GM12875 (cell line): ENCODE results near the gene GLIS1.

Experiments used
- H3K4me3 ChIP-seq: one replicate; pipeline ENCODE4 v1.5.1; 2011; ENCODE audit warnings: low read depth, low read length, control low read depth
- TF ChIP-seq, protein P1 (sequence below): IDR thresholded peaks from 2 replicates; pipeline ENCODE4 v1.5.1; 2011; ENCODE audit warnings: low read depth, mild to moderate bottlenecking, control low read depth, inconsistent platforms, low read length, moderate library complexity, borderline replicate concordance; ENCODE audit not compliant: insufficient read depth

The GLIS1 gene

DNA sequence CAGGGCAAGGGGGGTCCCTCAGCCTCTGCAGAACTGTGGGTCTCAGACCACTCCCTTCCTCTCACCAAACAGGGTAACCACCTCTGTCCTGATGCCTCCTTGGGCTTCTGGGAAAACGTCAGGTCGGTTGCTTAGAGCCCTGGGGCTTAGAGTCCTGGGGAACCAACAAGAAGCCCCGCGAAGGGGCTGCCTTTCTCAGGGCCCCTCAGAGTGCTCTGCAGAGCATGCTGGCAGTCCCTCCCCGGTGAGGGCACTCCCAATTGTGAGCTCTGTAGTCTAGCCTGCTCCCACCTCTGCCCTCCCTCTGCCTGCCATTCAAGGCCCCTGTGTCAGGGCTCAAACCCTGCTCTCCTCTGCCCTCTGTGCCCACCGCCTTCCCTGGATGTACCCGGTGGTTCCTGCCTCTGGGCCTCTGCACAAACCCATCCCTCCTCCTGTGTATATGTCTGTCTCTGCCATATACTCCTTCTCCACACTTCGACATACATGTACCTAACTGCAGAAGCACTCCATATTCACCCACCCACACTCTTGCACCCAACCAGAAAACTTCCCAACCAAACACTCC, 187.5 kb downstream of the GLIS1 start:
- TF ChIP-seq, protein P1, sequence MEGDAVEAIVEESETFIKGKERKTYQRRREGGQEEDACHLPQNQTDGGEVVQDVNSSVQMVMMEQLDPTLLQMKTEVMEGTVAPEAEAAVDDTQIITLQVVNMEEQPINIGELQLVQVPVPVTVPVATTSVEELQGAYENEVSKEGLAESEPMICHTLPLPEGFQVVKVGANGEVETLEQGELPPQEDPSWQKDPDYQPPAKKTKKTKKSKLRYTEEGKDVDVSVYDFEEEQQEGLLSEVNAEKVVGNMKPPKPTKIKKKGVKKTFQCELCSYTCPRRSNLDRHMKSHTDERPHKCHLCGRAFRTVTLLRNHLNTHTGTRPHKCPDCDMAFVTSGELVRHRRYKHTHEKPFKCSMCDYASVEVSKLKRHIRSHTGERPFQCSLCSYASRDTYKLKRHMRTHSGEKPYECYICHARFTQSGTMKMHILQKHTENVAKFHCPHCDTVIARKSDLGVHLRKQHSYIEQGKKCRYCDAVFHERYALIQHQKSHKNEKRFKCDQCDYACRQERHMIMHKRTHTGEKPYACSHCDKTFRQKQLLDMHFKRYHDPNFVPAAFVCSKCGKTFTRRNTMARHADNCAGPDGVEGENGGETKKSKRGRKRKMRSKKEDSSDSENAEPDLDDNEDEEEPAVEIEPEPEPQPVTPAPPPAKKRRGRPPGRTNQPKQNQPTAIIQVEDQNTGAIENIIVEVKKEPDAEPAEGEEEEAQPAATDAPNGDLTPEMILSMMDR, result no peak
- no peak overlapping the region for H3K4me3 ChIP-seq

DNA sequence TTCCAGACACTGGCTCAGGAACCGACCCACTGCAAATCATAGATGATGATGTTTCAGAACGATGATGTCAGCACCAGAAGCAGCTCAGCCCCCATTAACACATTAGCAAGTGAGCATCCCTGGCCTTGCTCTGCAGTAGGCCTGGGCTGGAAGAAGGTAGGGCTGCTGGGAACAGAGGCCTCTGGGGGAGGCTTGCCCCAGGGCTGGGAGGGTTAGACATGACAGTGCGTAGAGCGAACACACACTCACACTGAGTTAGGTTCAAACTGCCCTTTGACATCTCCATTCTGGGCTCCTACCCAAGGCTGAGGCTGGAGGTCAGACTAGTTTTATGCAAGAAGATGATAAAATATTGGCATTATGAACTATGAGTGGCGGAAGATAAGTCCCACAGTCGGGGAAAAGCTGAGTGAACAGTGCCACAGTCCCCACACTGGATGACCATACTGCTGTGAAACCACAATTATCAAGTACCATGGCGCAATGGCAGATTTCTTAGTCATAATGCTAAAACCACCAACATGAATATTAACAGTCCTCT, 188.7 kb downstream of the GLIS1 start:
- TF ChIP-seq, protein P1, result no peak
- no peak overlapping the region for H3K4me3 ChIP-seq

DNA sequence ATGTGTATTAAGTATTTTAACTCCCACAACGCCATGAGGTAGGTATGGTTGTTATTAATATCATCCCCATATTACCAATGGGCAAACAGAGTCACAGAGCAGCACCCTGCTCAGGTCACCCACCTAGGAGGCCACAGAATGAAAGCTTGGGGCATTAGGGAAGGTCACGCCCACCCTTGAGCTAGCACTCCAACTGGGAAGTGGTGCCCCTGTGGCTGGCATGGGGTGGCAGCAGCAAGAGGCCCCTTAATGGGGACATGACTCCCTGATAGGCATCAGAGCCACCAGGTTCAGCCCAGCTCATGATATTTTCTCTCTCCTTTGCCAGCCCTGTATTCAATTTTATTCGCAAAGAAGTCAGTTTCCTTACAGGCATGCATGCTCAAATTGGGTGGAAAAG, 189.2 kb downstream of the GLIS1 start:
- TF ChIP-seq, protein P1, result no peak

DNA sequence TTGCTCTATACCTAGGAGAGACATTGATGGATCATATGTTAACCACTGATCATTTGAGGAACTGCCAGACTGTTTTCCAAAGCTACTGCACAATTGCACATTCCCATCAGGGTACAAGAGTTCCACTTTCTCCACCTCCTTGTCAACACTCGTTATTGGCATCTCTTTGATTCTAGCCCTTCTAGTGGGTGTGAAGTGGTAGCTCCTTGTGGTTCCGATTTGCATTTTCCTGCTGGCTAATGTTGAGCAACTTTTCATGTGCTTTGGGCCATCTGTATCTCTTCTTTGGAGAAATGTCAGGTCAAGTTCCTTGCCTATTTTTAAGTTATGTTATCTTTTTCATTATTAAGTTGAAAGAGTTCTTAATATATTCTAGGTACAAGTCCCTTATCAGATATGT, 189.7 kb downstream of the GLIS1 start:
- no peak overlapping the region for H3K4me3 ChIP-seq
- TF ChIP-seq, protein P1, result no peak

More for the DNA sequence above, 189.2 kb downstream of the GLIS1 start:
- no peak overlapping the region for H3K4me3 ChIP-seq

DNA sequence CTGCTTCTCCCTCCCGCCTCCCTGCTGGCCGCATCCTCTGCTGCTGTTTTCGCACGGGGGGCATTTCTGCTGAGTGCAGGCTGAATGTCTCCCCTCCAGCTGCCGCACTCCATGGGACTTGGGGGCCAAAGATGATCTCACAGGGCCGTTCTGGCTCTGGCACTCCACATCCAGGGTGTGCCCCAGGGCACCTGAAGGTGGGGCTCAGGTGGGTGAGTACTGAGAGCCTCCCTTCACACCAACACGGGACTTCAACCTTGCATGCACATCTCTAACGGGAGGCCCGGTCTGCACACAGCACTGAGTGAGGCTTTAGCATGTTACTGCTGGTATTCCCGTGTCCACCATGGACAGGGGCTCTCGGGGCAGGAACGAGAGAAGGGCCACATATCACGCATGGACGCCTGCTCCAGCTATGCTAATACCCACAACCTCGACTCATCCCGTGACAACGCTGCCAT, 190.9 kb downstream of the GLIS1 start:
- TF ChIP-seq, protein P1, result no peak
- H3K4me3 ChIP-seq, result no peak overlapping the region

DNA sequence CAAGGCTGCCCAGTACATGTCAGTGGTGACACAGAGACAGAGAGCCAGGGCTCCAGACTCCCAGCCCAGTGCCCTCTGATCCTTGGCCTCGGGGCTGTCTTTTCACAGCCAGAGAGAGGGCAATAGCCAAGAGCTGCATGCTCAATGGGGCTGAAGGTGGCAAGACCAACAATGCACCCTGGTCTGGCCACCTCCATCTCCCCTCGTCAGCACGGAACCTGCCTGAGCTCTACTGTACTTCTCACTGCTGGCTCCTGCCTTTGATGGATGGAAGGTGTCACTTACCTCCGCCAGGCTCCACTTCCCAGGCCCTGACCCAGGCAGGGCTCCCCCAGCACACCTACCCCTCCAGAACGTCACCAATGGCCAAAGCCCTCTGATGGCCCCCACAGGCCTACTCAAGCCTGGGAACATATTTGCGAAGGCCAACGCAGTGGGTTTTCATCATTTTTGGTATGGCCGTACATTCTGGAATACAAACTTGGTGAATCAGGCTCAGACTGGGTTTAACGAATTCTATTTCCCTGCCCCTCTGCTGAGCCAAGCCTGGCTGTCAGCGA, 191.7 kb downstream of the GLIS1 start:
- no peak overlapping the region for H3K4me3 ChIP-seq
- TF ChIP-seq, protein P1, result no peak

DNA sequence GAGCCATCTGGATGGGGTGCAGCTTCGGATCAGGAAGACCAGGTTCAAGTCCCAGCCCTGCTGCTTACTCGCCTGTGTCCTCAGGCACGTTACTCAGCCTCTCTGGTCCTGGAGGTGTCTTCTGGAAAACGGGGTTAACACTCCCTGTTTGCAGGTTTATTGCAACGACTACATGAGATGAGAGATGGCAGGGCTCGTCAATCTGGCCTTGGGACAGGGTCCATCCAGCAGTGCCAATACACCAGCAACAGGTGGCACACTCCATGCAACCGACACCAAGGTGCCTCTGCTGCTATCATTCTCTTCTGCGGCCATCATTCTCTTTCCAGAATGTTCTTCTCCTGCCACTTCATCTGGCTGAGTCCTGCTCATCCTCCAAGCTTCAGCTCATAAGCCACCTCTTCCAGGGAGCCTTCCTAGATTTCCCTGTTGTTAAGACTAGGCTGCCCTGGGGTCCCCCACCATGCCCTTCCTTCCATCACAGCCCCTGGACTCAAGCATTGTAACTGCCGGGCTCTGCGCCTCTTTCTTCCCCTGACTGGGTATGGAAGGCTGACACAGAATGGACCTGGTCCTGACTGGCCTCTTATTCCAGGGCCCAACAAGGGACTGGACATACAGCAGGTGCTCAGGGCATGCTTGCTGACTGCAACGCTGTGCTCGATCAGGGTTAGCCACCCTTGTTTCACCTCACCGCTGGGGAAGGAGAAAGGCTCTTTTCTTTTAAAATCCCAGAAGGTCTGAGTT, 192.4 kb downstream of the GLIS1 start:
- TF ChIP-seq, protein P1, result no peak

More for the DNA sequence above, 192.4 kb downstream of the GLIS1 start:
- H3K4me3 ChIP-seq, result no peak overlapping the region
